PC-9 (cell line): ENCODE results near the gene HTT.

Experiments used
- EZH2 ChIP-seq: fragments of 200-600 bp; sonication (generic); IDR thresholded peaks from 2 replicates; pipeline ENCODE4 v1.8.0; 2017; ENCODE audit warnings: antibody characterized with exemption, low read depth
- TF ChIP-seq, protein P1 (sequence below): fragments of 200-600 bp; sonication (generic); conservative IDR thresholded peaks from 2 replicates; pipeline ENCODE4 v1.6.1; 2017; ENCODE audit warnings: mixed run types, antibody characterized with exemption, mild to moderate bottlenecking, moderate library complexity

DNA sequence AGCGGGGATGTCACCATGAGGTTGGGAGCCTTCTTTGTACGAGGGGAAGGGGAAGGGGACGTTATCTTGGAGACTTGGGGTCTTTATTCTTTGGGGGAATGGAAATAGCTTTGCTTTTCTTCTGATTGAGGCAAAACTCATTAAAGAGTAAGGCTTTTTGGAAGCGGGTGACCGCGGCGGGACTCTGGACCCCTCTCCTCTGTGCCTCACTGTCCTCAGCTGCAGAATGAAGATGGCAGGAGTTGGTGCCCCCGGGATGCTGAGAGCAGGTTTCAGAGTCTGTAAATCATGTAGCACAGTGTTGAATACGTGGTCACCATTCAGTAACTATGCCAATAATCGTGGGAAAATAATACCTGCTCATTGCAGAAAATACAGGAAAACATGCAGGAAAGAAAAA lies 32.3 kb upstream of the HTT start:
- TF ChIP-seq, protein P1, sequence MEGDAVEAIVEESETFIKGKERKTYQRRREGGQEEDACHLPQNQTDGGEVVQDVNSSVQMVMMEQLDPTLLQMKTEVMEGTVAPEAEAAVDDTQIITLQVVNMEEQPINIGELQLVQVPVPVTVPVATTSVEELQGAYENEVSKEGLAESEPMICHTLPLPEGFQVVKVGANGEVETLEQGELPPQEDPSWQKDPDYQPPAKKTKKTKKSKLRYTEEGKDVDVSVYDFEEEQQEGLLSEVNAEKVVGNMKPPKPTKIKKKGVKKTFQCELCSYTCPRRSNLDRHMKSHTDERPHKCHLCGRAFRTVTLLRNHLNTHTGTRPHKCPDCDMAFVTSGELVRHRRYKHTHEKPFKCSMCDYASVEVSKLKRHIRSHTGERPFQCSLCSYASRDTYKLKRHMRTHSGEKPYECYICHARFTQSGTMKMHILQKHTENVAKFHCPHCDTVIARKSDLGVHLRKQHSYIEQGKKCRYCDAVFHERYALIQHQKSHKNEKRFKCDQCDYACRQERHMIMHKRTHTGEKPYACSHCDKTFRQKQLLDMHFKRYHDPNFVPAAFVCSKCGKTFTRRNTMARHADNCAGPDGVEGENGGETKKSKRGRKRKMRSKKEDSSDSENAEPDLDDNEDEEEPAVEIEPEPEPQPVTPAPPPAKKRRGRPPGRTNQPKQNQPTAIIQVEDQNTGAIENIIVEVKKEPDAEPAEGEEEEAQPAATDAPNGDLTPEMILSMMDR = no peak
- no peak for TF ChIP-seq EZH2
